Gastrocnemius medialis (tissue), 4 donors: ENCODE measurements around the gene PYGB. TPM values are rescaled to one million over a fixed set of nuclear protein-coding genes. Genes with fewer than 3 reads are reported as not detected.

ENCODE experiments used
- ATAC-seq, 2 donors: fragments of 150-250 bp; one replicate each; pipeline ENCODE4 v1.9.1; 2016
- DNase-seq, 2 donors: peaks; one replicate each; pipeline ENCODE4 v3.0.0-alpha.2; 2019
- H3K27ac ChIP-seq, 4 donors: fragments of 200-600 bp; sonication (generic); 1 replicate in 1 of 4; 2 replicates in 3 of 4; pipeline ENCODE4 v1.5.1; 2016 to 2018; ENCODE audit warnings: mild to moderate bottlenecking in 2 of 4, moderate library complexity in 1 of 4
- H3K27me3 ChIP-seq, 3 donors: fragments of 200-600 bp; sonication (generic) in 2 of 3; 1 replicate in 1 of 3; 2 replicates in 2 of 3; pipeline versions ENCODE4 v1.5.1 to v1.6.0; 2016 to 2019; ENCODE audit warnings: mild to moderate bottlenecking in 1 of 3, moderate library complexity in 1 of 3
- H3K36me3 ChIP-seq, 2 donors: fragments of 200-600 bp; sonication (generic) in 1 of 2; one replicate each; pipeline ENCODE4 v1.5.1; 2017 to 2018
- H3K4me1 ChIP-seq, 2 donors: fragments of 200-600 bp; sonication (generic) in 1 of 2; one replicate each; pipeline ENCODE4 v1.5.1; 2016 to 2017; ENCODE audit warnings: mild to moderate bottlenecking in 2 of 2
- H3K4me3 ChIP-seq, 4 donors: fragments of 200-600 bp; sonication (generic) in 3 of 4; 1 replicate in 1 of 4; 2 replicates in 3 of 4; pipeline ENCODE4 v1.5.1; 2016 to 2019; ENCODE audit warnings: mild to moderate bottlenecking in 2 of 4
- H3K9me3 ChIP-seq, 3 donors: fragments of 200-600 bp; sonication (generic) in 2 of 3; 1 replicate in 1 of 3; 2 replicates in 2 of 3; pipeline ENCODE4 v1.5.1; 2016 to 2019
- CTCF ChIP-seq, 5 experiments: fragments of 450-650 bp in 3 of 5; fragments of 200-600 bp in 2 of 5; sonication (generic) in 2 of 5; IDR thresholded peaks in 4 of 5; conservative IDR thresholded peaks in 1 of 5; 1 replicate in 4 of 5; 2 replicates in 1 of 5; pipeline ENCODE4 v1.5.1; 2016 to 2019; ENCODE audit warnings: antibody characterized with exemption in 5 of 5, mild to moderate bottlenecking in 3 of 5, moderate library complexity in 3 of 5
- POLR2A ChIP-seq, 2 donors: fragments of 450-650 bp; IDR thresholded peaks; one replicate each; pipeline ENCODE4 v1.6.1; 2017; ENCODE audit warnings: antibody characterized with exemption in 2 of 2, mild to moderate bottlenecking in 2 of 2, moderate library complexity in 2 of 2
- in situ Hi-C, 4 donors: fragments of 200-750 bp; cut with MboI; loops; one replicate each; pipeline versions ENCODE4 v1.15.0 to v1.8.0; 2017; ENCODE audit warnings: low sequenced_read_pairs in 4 of 4
- intact Hi-C: fragments of 100-400 bp; cut with DNase I; formaldehyde crosslinking; loops from one replicate; pipeline ENCODE4 v1.15.1; 2023; ENCODE audit warnings: low total_unique reads
- total RNA-seq, 4 donors: library from RNA; depleted of rRNA; stranded (reverse); fragments of >200 nt; gene quantifications; one replicate each; pipeline versions ENCODE4 v1.1.0 to v1.2.3, GENCODE V29; 2016

The PYGB gene
- total RNA-seq, 4 donors from 2014 or later = 13.6 to 50.7 (median 27.0) TPM

GRCh38 chr20:25218109-25218486 is 29.8 kb upstream of the PYGB start:
- no peak overlapping the region for H3K4me3 ChIP-seq
- intact Hi-C loops (no loop called here), in situ Hi-C loops (loop anchor here in 1 of 4 donors (25.0 kb wide), 1 partner anchor 231 kb away; the partner anchor contains the start of gene APMAP)
- peaks cover 2 to 52% of the 10 kb centered on the region in 2 donors for H3K36me3 ChIP-seq
- no peaks in the 10 kb centered on the region for H3K27me3 ChIP-seq
- H3K27ac ChIP-seq = no peak overlapping the region
- H3K4me1 ChIP-seq = peaks cover 15 to 21% of the 10 kb centered on the region in 2 donors
- H3K9me3 ChIP-seq = no peaks in the 10 kb centered on the region
- DNase-seq (no peak), ATAC-seq (no peak)
- TF ChIP-seq POLR2A (IDR thresholded peaks at IDR 0.05) = no peak
- no peak for TF ChIP-seq CTCF (IDR thresholded peaks at IDR 0.05 in 4 of 5, conservative IDR thresholded peaks at IDR 0.05 in 1 of 5)

- peaks cover 15 to 21% of the 10 kb centered on the region in 2 donors for H3K4me1 ChIP-seq
- TF ChIP-seq POLR2A (IDR thresholded peaks at IDR 0.05) (no peak), CTCF (IDR thresholded peaks at IDR 0.05 in 4 of 5, conservative IDR thresholded peaks at IDR 0.05 in 1 of 5) (no peak)
- H3K9me3 ChIP-seq = no peaks in the 10 kb centered on the region
- H3K4me3 ChIP-seq = no peak overlapping the region
- DNase-seq = no peak
- in situ Hi-C loops (loop anchor here in 1 of 4 donors (25.0 kb wide), 1 partner anchor 231 kb away; the partner anchor contains the start of gene APMAP), intact Hi-C loops (no loop called here)
- ATAC-seq = no peak
- peaks cover 2 to 48% of the 10 kb centered on the region in 2 donors for H3K36me3 ChIP-seq
- no peaks in the 10 kb centered on the region for H3K27me3 ChIP-seq
- no peak overlapping the region for H3K27ac ChIP-seq
These were observed 29.4 kb upstream of the PYGB start for GRCh38 chr20:25218492-25218891.

- peaks cover 15 to 21% of the 10 kb centered on the region in 2 donors for H3K4me1 ChIP-seq
- ATAC-seq (no peak), DNase-seq (no peak)
- TF ChIP-seq CTCF (IDR thresholded peaks at IDR 0.05 in 4 of 5, conservative IDR thresholded peaks at IDR 0.05 in 1 of 5) (no peak), POLR2A (IDR thresholded peaks at IDR 0.05) (no peak)
- H3K36me3 ChIP-seq = peaks cover 2 to 45% of the 10 kb centered on the region in 2 donors
- no peaks in the 10 kb centered on the region for H3K9me3 ChIP-seq
- no peak overlapping the region for H3K4me3 ChIP-seq
- intact Hi-C loops = no loop called here
- in situ Hi-C loops = loop anchor here in 1 of 4 donors (25.0 kb wide), 1 partner anchor 232 kb away; the partner anchor contains the start of gene APMAP
- H3K27me3 ChIP-seq = no peaks in the 10 kb centered on the region
- H3K27ac ChIP-seq = no peak overlapping the region
These were observed 28.5 kb upstream of the PYGB start for GRCh38 chr20:25219365-25219764.

- H3K27ac ChIP-seq = peak overlapping the region; percentile 23 to 67 (median 52)
- ATAC-seq = no peak
These were observed 27.7 kb upstream of the PYGB start for GRCh38 chr20:25220021-25220730.

More at GRCh38 chr20:25220021-25220730, 27.7 kb upstream of the PYGB start:
- TF ChIP-seq POLR2A (IDR thresholded peaks at IDR 0.05) = no peak
- TF ChIP-seq CTCF (IDR thresholded peaks at IDR 0.05 in 4 of 5, conservative IDR thresholded peaks at IDR 0.05 in 1 of 5) = no peak
- in situ Hi-C loops = loop anchor here in 1 of 4 donors (25.0 kb wide), 1 partner anchor 233 kb away; the partner anchor contains the start of gene APMAP
- DNase-seq = no peak
- Histone ChIP-seq H3K4me3 (no peak overlapping the region), H3K9me3 (no peaks in the 10 kb centered on the region), H3K4me1 (peaks cover 15 to 21% of the 10 kb centered on the region in 2 donors), H3K36me3 (peaks cover 2 to 38% of the 10 kb centered on the region in 2 donors), H3K27me3 (no peaks in the 10 kb centered on the region)
- intact Hi-C loops = no loop called here
